ENCODE measurements around the gene CHFR. TPM values are rescaled to one million over a fixed set of nuclear protein-coding genes. Genes with fewer than 3 reads are reported as not detected.

Gene CHFR
- total and polyA plus RNA-seq, 7 donors = 18.0 to 52.3 (median 23.5) TPM

- Histone ChIP-seq H3K27me3 (no peaks in the 10 kb centered on the region), H3K27ac (peak overlapping the region in 3 of 4 donors; percentile 5 to 57 (median 42)), H3K4me1 (peaks cover 0 to 17% (median 13%) of the 10 kb centered on the region in 4 donors), H3K4me3 (no peak overlapping the region), H3K36me3 (no peaks in the 10 kb centered on the region), H3K9me3 (no peaks in the 10 kb centered on the region)
- peak; percentile 92 for DNase-seq
- WGBS, 2 donors = 7 to 16% methylated on average over 30 of the region's 30 CpGs
- no peak for TF ChIP-seq POLR2AphosphoS5 (IDR thresholded peaks at IDR 0.05)
- peak; percentile 79 to 92 (median 87) for TF ChIP-seq CTCF (IDR thresholded peaks at IDR 0.05)
- intact Hi-C loops (cut with DNase I) = loop anchor here (2.0 to 10.0 kb wide), 4 partner anchors 18 to 220 kb away; partner anchors contain the start of genes ANKLE2, CHFR, GOLGA3 and POLE
Observed at GRCh38 chr12:132904718-132905328, 17.4 kb upstream of the CHFR start.

- DNase-seq = no peak
- intact Hi-C loops (cut with DNase I) = no loop called here
- Histone ChIP-seq H3K27ac (no peak overlapping the region), H3K4me3 (no peak overlapping the region), H3K4me1 (no peaks in the 10 kb centered on the region), H3K9me3 (no peaks in the 10 kb centered on the region), H3K27me3 (no peaks in the 10 kb centered on the region), H3K36me3 (no peaks in the 10 kb centered on the region)
- WGBS, 2 donors = 87 to 89% methylated on average over 5 of the region's 5 CpGs
- TF ChIP-seq POLR2A (IDR thresholded peaks at IDR 0.05) (no peak), CTCF (IDR thresholded peaks at IDR 0.05) (no peak), EP300 (IDR thresholded peaks at IDR 0.05) (no peak), POLR2AphosphoS5 (IDR thresholded peaks at IDR 0.05) (no peak)
Observed at GRCh38 chr12:132899033-132899432, 11.6 kb upstream of the CHFR start.

GRCh38 chr12:132888852-132889251 lies 1.4 kb upstream of the CHFR start:
- Histone ChIP-seq H3K36me3 (peaks cover 0 to 6% (median 0%) of the 10 kb centered on the region in 4 donors), H3K4me3 (no peak overlapping the region), H3K4me1 (peaks cover 0 to 19% (median 14%) of the 10 kb centered on the region in 4 donors), H3K27me3 (no peaks in the 10 kb centered on the region), H3K9me3 (no peaks in the 10 kb centered on the region), H3K27ac (peak overlapping the region; percentile 92 to 93 (median 93))
- WGBS, 2 donors = 88 to 94% methylated on average over 6 of the region's 6 CpGs
- intact Hi-C loops (cut with DNase I) = no loop called here
- DNase-seq = no peak
- TF ChIP-seq CTCF (IDR thresholded peaks at IDR 0.05) (no peak), EP300 (IDR thresholded peaks at IDR 0.05) (no peak), POLR2AphosphoS5 (IDR thresholded peaks at IDR 0.05) (no peak), POLR2A (IDR thresholded peaks at IDR 0.05) (no peak)

GRCh38 chr12:132886529-132887477 lies 602 bp downstream of the CHFR start:
- Histone ChIP-seq H3K9me3 (no peaks in the 10 kb centered on the region), H3K4me3 (peak overlapping the region; percentile 75 to 93 (median 92)), H3K27me3 (no peaks in the 10 kb centered on the region), H3K36me3 (peaks cover 0 to 10% (median 0%) of the 10 kb centered on the region in 4 donors), H3K27ac (peak overlapping the region; percentile 92 to 93 (median 93)), H3K4me1 (peaks cover 0 to 28% (median 23%) of the 10 kb centered on the region in 4 donors)
- WGBS, 2 donors = 11% methylated on average over 64 of the region's 64 CpGs
- intact Hi-C loops (cut with DNase I) = loop anchor here (1.0 to 2.0 kb wide), 2 partner anchors 18 to 21 kb away; no protein-coding TSS in a partner anchor
- TF ChIP-seq EP300 (IDR thresholded peaks at IDR 0.05) = no peak
- TF ChIP-seq CTCF (IDR thresholded peaks at IDR 0.05) = no peak
- no peak for TF ChIP-seq POLR2AphosphoS5 (IDR thresholded peaks at IDR 0.05)
- TF ChIP-seq POLR2A (IDR thresholded peaks at IDR 0.05) = no peak
- peak; percentile 70 for DNase-seq
